Stimulated activated CD8-positive, alpha-beta memory T cell treated with anti-CD3 and anti-CD28 coated beads, Interleukin-12 subunit alpha, Interleukin-12 subunit beta, amount 100 ng/mL, for 1 hour (primary cell): ENCODE measurements around the gene TBC1D3.
"Not testable (repeated sequence)": the region's sequence is repeated elsewhere in the genome, so short reads cannot be mapped to it uniquely, and the experiment has no call there.

Experiments
- DNase-seq: peaks from one replicate; pipeline ENCODE4 v3.0.0-alpha.2; 2020; ENCODE audit warnings: low read depth

The TBC1D3 gene

GRCh38 chr17:38192455-38192854 lies at the start of gene TBC1D3:
Gene TBC1D3, minus strand, starts transcription at chr17:38192555. Its CDS starts 1,526 bp downstream, at chr17:38191029.
- not testable (repeated sequence) for DNase-seq

DNA sequence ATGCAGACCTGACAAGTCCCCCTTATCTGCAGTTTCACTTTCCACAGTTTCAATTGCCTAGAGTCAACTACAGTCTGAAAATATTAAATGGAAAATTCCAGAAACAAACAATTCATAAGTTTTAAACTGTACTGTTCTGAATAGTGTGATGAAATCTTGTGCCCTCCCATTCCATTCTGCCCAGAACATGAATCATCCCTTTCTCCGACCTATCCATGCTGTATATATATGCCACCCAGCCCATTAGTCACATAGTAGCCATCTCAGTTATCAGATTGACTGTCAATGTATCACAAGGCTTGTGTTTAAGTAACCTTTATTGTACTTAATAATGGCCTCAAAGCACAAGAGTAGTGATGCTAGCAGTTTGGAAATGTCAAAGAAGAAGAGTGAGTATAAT lies 40.4 kb upstream of the TBC1D3 start:
- not testable (repeated sequence) for DNase-seq

- DNase-seq = not testable (repeated sequence)
Observed at GRCh38 chr17:38225844-38226495, 33.6 kb upstream of the TBC1D3 start.

- DNase-seq = not testable (repeated sequence)
Observed at GRCh38 chr17:38220867-38221266, 28.5 kb upstream of the TBC1D3 start.

- DNase-seq = not testable (repeated sequence)
Observed at GRCh38 chr17:38200271-38200670, 7.9 kb upstream of the TBC1D3 start.

GRCh38 chr17:38134860-38135259 lies 57.5 kb downstream of the TBC1D3 start:
- DNase-seq = not testable (repeated sequence)
